Vagina (tissue), 2 donors: Measurements from ENCODE around the gene CFAP20. TPM values are rescaled to one million over a fixed set of nuclear protein-coding genes. Genes with fewer than 3 reads are reported as not detected.

Experiments used
- DNase-seq, 2 donors: peaks; one replicate each; pipeline ENCODE4 v3.0.0-alpha.2; 2017; ENCODE audit errors: extremely low spot score in 2 of 2
- H3K27ac ChIP-seq: fragments of 200-600 bp; sonication (generic); one replicate; pipeline ENCODE4 v1.5.1; 2019
- H3K27me3 ChIP-seq: fragments of 200-600 bp; sonication (generic); one replicate; pipeline ENCODE4 v1.5.1; 2019
- H3K36me3 ChIP-seq, 2 donors: fragments of 200-600 bp; sonication (generic); one replicate each; pipeline ENCODE4 v1.5.1; 2017 to 2019
- H3K4me1 ChIP-seq: fragments of 200-600 bp; sonication (generic); one replicate; pipeline ENCODE4 v1.5.1; 2019
- H3K4me3 ChIP-seq, 2 donors: fragments of 200-600 bp; sonication (generic); 1 replicate in 1 of 2; 2 replicates in 1 of 2; pipeline ENCODE4 v1.5.1; 2016 to 2019
- H3K9me3 ChIP-seq: fragments of 200-600 bp; sonication (generic); one replicate; pipeline ENCODE4 v1.5.1; 2019
- CTCF ChIP-seq, 3 experiments: fragments of 450-650 bp in 2 of 3; fragments of 200-600 bp in 1 of 3; sonication (generic) in 1 of 3; IDR thresholded peaks; one replicate each; pipeline ENCODE4 v1.5.1; 2017 to 2019; ENCODE audit warnings: antibody characterized with exemption in 3 of 3, mild to moderate bottlenecking in 2 of 3, moderate library complexity in 2 of 3
- POLR2A ChIP-seq, 2 donors: fragments of 450-650 bp; IDR thresholded peaks; one replicate each; pipeline ENCODE4 v1.6.1; 2017; ENCODE audit warnings: antibody characterized with exemption in 2 of 2, mild to moderate bottlenecking in 2 of 2, moderate library complexity in 2 of 2
- POLR2AphosphoS5 ChIP-seq, 2 donors: sonication (generic); formaldehyde crosslinking; IDR thresholded peaks; one replicate each; pipeline ENCODE4 v1.9.0; 2017; ENCODE audit warnings: antibody characterized with exemption in 2 of 2, mild to moderate bottlenecking in 2 of 2, low read depth in 1 of 2; ENCODE audit not compliant: insufficient read depth in 1 of 2
- intact Hi-C: fragments of 100-400 bp; cut with DNase I; formaldehyde crosslinking; loops from one replicate; pipeline ENCODE4 v1.15.1; 2023
- total RNA-seq: library from RNA; depleted of rRNA; stranded (reverse); fragments of >200 nt; gene quantifications from one replicate; pipeline ENCODE4 v1.2.3, GENCODE V29; 2016

CFAP20 gene
- total RNA-seq, 1 donor from 2014 or later, result 72.7 TPM

- Histone ChIP-seq H3K9me3 (no peaks in the 10 kb centered on the region), H3K27me3 (no peaks in the 10 kb centered on the region), H3K4me3 (no peak overlapping the region), H3K27ac (no peak overlapping the region), H3K36me3 (peaks cover 0 to 6% of the 10 kb centered on the region in 2 donors), H3K4me1 (no peaks in the 10 kb centered on the region)
- DNase-seq, result no peak
- TF ChIP-seq POLR2A (IDR thresholded peaks at IDR 0.05), result no peak
- TF ChIP-seq CTCF (IDR thresholded peaks at IDR 0.05), result no peak
- no peak for TF ChIP-seq POLR2AphosphoS5 (IDR thresholded peaks at IDR 0.05; ENCODE audit: insufficient read depth in 1 of 2, low read depth in 1 of 2)
- intact Hi-C loops, result no loop called here
Observed at GRCh38 chr16:58154345-58154744, 25.2 kb upstream of the CFAP20 start.

- TF ChIP-seq CTCF (IDR thresholded peaks at IDR 0.05), result no peak
- no peak for TF ChIP-seq POLR2A (IDR thresholded peaks at IDR 0.05)
- no peak for TF ChIP-seq POLR2AphosphoS5 (IDR thresholded peaks at IDR 0.05; ENCODE audit: insufficient read depth in 1 of 2, low read depth in 1 of 2)
- Histone ChIP-seq H3K36me3 (no peaks in the 10 kb centered on the region), H3K9me3 (no peaks in the 10 kb centered on the region), H3K27ac (no peak overlapping the region), H3K4me1 (no peaks in the 10 kb centered on the region), H3K27me3 (no peaks in the 10 kb centered on the region), H3K4me3 (no peak overlapping the region)
- intact Hi-C loops, result no loop called here
- DNase-seq, result no peak
Observed at GRCh38 chr16:58152246-58152868, 23.2 kb upstream of the CFAP20 start.

GRCh38 chr16:58148526-58148925 lies 19.3 kb upstream of the CFAP20 start:
- Histone ChIP-seq H3K27me3 (no peaks in the 10 kb centered on the region), H3K4me3 (no peak overlapping the region), H3K4me1 (no peaks in the 10 kb centered on the region), H3K9me3 (no peaks in the 10 kb centered on the region), H3K36me3 (no peaks in the 10 kb centered on the region), H3K27ac (no peak overlapping the region)
- no peak for TF ChIP-seq CTCF (IDR thresholded peaks at IDR 0.05)
- TF ChIP-seq POLR2AphosphoS5 (IDR thresholded peaks at IDR 0.05; ENCODE audit: insufficient read depth in 1 of 2, low read depth in 1 of 2), result no peak
- no peak for TF ChIP-seq POLR2A (IDR thresholded peaks at IDR 0.05)
- DNase-seq, result no peak
- intact Hi-C loops, result no loop called here

- no peaks in the 10 kb centered on the region for H3K9me3 ChIP-seq
- TF ChIP-seq CTCF (IDR thresholded peaks at IDR 0.05), result no peak
- TF ChIP-seq POLR2AphosphoS5 (IDR thresholded peaks at IDR 0.05; ENCODE audit: insufficient read depth in 1 of 2, low read depth in 1 of 2), result no peak
- TF ChIP-seq POLR2A (IDR thresholded peaks at IDR 0.05), result no peak
Observed at GRCh38 chr16:58148099-58148498, 18.9 kb upstream of the CFAP20 start.

GRCh38 chr16:58138852-58139251 lies 9.7 kb upstream of the CFAP20 start:
- DNase-seq, result no peak
- intact Hi-C loops, result no loop called here
- no peaks in the 10 kb centered on the region for H3K27me3 ChIP-seq
- H3K4me3 ChIP-seq, result no peak overlapping the region
- H3K36me3 ChIP-seq, result no peaks in the 10 kb centered on the region
- H3K27ac ChIP-seq, result no peak overlapping the region
- H3K9me3 ChIP-seq, result no peaks in the 10 kb centered on the region
- TF ChIP-seq POLR2A (IDR thresholded peaks at IDR 0.05) (no peak), POLR2AphosphoS5 (IDR thresholded peaks at IDR 0.05; ENCODE audit: insufficient read depth in 1 of 2, low read depth in 1 of 2) (no peak), CTCF (IDR thresholded peaks at IDR 0.05) (no peak)
- no peaks in the 10 kb centered on the region for H3K4me1 ChIP-seq

More at GRCh38 chr16:58148099-58148498, 18.9 kb upstream of the CFAP20 start:
- no peaks in the 10 kb centered on the region for H3K36me3 ChIP-seq
- DNase-seq, result no peak
- H3K27me3 ChIP-seq, result no peaks in the 10 kb centered on the region
- no peak overlapping the region for H3K4me3 ChIP-seq
- no peak overlapping the region for H3K27ac ChIP-seq
- H3K4me1 ChIP-seq, result no peaks in the 10 kb centered on the region
- intact Hi-C loops, result no loop called here
